ENCODE data around the gene DSC3. TPM values are rescaled to one million over a fixed set of nuclear protein-coding genes. Genes with fewer than 3 reads are reported as not detected.

DSC3 gene
- total RNA-seq, result 0.08 TPM
- long read RNA-seq, result 0 reads

GRCh38 chr18:31042406-31043181 lies at the start of gene DSC3:
Gene DSC3, minus strand, starts transcription at chr18:31042742. Its CDS starts 82 bp downstream, at chr18:31042660.
- DNase-seq (ENCODE audit: missing footprints), result peak; percentile 35
- peak; percentile 31 for ATAC-seq

DNA sequence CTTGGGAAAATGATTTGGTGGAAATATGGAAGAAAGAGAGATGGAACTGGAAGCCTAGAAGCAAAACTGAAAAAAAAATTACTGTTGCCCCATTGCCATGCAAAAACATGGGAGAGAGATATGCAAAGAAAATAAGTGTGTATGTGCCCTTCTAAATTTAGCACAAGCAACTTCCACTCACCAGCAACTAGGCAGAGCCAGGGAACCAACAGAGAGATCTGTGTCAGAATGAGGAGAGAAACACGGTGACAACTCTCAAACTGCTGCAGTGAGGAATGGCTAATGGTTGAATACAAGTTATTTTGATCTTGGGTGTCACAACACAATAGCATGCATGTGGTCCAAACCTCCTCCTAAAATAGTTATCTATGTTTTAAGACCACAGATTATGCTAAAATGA lies 48.8 kb upstream of the DSC3 start:
- intact Hi-C loops (cut with DNase I), result no loop called here
- DNase-seq (ENCODE audit: missing footprints) (no peak), ATAC-seq (peak; percentile 74)

More at GRCh38 chr18:31042406-31043181, at the start of gene DSC3:
- intact Hi-C loops (cut with DNase I), result no loop called here

GRCh38 chr18:31088532-31088931 lies 46.0 kb upstream of the DSC3 start:
- intact Hi-C loops (cut with DNase I), result no loop called here
- no peak for ATAC-seq

GRCh38 chr18:31079973-31080372 lies 37.4 kb upstream of the DSC3 start:
- intact Hi-C loops (cut with DNase I), result loop anchor here (10.0 kb wide), 1 partner anchor 65 kb away; no protein-coding TSS in a partner anchor
- no peak for DNase-seq (ENCODE audit: missing footprints)
- ATAC-seq, result no peak

More at GRCh38 chr18:31088532-31088931, 46.0 kb upstream of the DSC3 start:
- no peak for DNase-seq (ENCODE audit: missing footprints)

DNA sequence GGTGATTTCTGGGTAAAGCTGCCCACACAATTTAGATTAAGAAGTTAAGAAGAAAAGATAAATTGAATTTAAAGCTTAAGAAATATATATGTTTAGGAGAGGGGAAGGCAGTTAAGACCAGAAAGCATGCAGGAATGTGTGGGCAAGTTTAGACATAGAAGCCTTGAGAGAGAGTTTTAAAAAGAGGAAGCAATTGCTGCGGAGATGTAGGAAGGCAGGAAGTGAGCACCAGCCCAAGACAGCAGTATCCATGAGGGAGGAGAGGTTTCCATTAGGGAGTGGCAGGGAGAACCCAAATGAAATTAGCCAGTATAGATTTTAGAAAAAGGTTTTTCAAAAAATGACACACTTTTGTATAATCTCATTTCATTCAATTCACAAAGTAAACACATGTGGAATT lies 35.3 kb upstream of the DSC3 start:
- intact Hi-C loops (cut with DNase I), result loop anchor here (10.0 kb wide), 1 partner anchor 67 kb away; no protein-coding TSS in a partner anchor
- no peak for ATAC-seq

GRCh38 chr18:31072175-31072574 lies 29.6 kb upstream of the DSC3 start:
- DNase-seq (ENCODE audit: missing footprints), result no peak
- intact Hi-C loops (cut with DNase I), result loop anchor here (10.0 kb wide), 1 partner anchor 73 kb away; no protein-coding TSS in a partner anchor
- no peak for ATAC-seq

More for the DNA sequence above, 35.3 kb upstream of the DSC3 start:
- DNase-seq (ENCODE audit: missing footprints), result no peak

DNA sequence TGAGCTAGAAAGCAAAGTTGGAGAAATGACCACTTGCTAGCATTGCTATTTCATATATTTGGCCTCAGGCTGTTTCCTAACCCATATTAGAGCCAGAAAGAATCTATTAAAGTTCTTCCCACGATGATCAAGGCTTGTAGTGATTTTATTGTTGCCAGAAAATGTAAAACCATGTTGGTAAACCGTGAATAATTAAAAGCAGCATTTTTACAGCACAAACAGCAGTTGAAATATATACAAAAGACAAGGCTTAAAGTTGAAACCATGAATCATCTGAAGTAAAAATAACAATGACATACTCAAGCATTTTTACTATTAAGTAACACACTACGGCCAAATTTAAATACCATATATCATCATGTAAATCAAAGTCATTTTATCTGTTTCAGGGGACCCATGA lies 27.7 kb upstream of the DSC3 start:
- DNase-seq (ENCODE audit: missing footprints), result no peak
- no peak for ATAC-seq
- intact Hi-C loops (cut with DNase I), result loop anchor here (10.0 kb wide), 1 partner anchor 75 kb away; no protein-coding TSS in a partner anchor

DNA sequence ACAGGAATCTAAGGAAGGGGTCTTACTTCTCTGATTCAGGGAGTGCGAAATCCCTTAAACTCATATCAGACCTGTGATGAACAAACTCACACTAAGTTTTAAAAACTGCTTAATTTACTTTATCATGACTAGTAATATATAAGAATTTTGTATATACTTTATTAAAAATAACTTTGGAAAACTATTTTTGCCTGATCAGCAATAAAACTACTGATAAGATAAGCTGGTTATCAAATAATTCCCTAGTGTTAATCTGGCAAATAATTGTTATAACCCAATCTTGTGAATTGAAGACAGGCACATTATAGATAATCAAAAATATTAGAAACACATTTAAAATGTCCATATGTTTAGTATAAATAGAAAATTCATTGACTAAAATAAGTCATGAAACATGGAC lies 23.7 kb upstream of the DSC3 start:
- DNase-seq (ENCODE audit: missing footprints) (no peak), ATAC-seq (no peak)
- intact Hi-C loops (cut with DNase I), result no loop called here

DNA sequence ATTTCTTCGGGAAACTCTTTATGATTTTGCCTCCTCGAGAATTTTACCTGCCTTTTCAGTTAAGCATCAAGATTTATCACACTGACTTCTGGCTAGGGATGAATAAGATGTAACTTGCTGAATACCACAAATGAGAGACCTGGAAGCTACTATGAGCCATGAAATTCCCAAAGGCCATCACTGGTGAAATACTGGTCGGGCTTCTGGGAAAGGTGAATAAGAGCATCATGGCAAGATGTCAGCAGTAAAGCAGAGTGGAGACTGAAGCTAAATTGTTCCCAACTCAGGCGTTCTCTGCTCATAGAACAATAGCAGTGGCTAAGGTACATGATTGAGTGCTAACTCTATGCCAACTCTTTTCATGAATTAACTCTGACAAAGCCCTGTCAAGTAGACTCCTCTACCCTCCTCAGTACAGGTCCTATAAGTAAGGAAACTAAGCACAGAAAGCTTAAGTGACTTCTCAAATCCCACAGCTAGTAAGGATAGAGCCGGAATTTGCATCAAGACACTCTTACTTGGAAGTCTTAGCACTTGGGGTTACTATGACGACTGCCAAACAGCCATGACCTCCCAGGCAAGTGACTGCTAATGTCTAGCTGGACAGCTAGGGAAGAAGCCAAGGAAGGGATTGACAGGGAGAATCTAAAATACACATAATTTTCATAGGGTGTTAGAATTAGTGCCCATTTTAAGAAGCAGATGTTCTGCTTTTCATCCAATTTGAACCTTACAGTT lies 22.7 kb upstream of the DSC3 start:
- ATAC-seq (no peak), DNase-seq (ENCODE audit: missing footprints) (no peak)
- intact Hi-C loops (cut with DNase I), result no loop called here

DNA sequence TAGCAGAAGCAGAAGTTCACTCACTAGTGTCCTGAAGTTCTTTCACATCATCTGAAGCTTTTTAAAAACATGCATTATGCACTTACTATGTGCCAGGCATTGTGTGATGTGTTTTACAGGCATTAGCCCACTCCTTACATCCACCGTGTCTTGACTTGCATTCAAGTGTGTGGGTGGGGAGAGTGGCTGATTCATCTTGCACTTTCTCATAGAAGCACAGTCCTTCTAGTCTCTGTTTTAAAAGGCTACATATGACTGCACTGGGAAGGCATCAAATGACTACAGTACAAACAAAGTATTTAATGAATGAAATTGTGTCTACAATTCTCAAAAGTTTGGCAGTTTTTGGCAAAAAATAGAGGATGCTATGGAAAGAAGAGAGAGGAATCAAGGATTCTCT lies 21.6 kb upstream of the DSC3 start:
- intact Hi-C loops (cut with DNase I), result no loop called here
- no peak for DNase-seq (ENCODE audit: missing footprints)
- no peak for ATAC-seq

DNA sequence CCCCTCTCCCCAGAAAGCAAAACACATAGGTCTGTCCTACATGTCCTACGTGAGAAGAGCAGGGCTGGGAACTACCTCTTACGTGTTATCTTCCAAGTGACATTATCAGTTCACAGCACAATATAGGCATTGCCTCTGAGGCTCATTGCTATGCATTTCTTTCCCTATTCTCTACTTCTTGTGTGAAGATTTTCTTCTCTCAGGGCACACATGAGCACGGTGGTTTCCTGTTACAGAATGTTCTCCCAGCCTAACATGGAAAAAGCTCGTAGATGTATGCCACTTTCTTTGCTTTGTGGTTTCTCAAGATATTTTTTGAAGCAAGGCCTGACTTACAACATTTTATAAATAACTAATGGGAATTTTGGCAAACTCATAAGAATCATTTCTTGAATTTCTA lies 19.4 kb upstream of the DSC3 start:
- intact Hi-C loops (cut with DNase I), result no loop called here
- no peak for ATAC-seq
- no peak for DNase-seq (ENCODE audit: missing footprints)

GRCh38 chr18:31058897-31059296 lies 16.4 kb upstream of the DSC3 start:
- ATAC-seq, result no peak
- intact Hi-C loops (cut with DNase I), result no loop called here
- no peak for DNase-seq (ENCODE audit: missing footprints)

DNA sequence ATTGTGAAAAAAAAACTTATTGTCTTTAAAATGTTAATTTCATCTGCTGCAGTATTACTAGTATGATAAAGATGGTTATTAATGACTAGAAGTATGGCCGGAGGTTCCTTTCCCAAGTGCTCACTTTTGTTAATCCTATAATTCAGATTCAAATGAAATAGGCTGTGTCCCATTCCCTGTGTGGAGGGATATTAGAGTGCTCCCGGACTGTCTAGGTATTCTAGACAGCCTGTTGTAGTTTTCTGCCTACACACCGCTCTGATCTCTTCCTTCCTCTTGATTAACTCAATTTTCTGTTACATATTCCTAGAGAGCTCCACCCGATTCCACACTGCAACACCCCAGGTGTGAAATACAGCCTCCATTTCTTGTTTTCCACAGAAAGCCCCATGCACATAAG lies 15.4 kb upstream of the DSC3 start:
- ATAC-seq (no peak), DNase-seq (ENCODE audit: missing footprints) (no peak)
- intact Hi-C loops (cut with DNase I), result no loop called here

DNA sequence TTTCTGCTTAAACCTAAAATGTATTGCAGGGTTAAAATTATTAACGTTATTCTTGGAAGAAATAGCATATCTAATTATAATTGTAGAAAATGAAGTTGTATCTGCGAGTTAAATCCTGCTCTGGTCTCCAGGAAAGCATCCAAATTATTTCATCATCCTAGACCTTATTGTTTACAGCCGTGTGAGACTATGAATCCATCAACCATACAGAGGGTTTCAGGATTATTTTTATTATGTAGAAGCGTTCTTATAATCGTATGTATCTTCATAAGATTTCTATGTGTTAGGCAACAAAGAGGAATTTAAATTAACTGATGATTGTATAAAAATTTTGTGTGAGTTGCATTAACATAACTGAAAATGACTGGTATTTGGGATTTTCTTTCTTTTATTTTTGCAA lies 14.5 kb upstream of the DSC3 start:
- no peak for ATAC-seq
- intact Hi-C loops (cut with DNase I), result no loop called here
- no peak for DNase-seq (ENCODE audit: missing footprints)

GRCh38 chr18:31056296-31056695 lies 13.8 kb upstream of the DSC3 start:
- DNase-seq (ENCODE audit: missing footprints) (no peak), ATAC-seq (no peak)
- intact Hi-C loops (cut with DNase I), result no loop called here

- DNase-seq (ENCODE audit: missing footprints), result no peak
These were observed 8.1 kb upstream of the DSC3 start for GRCh38 chr18:31050635-31051034.

DNA sequence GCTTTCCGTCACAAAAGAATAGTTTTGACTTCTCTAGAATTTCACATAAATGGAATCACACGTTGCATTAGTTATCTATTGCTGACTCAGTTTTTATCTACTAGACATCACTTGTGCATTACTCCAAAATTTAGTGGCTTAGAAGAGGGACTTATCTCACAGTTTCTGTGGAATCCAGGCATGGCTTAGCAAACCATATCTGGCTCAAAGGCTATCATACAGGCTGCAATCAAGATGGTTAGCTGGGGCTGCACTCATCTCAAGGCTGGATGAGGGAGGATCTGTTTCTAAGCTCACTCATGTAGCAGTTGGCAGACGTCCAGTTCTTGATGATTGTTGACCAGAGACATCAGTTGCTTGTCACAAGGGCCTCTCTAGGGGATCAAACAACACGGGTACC lies 6.6 kb upstream of the DSC3 start:
- intact Hi-C loops (cut with DNase I), result no loop called here
- ATAC-seq (no peak), DNase-seq (ENCODE audit: missing footprints) (no peak)

More at GRCh38 chr18:31050635-31051034, 8.1 kb upstream of the DSC3 start:
- ATAC-seq, result no peak
- intact Hi-C loops (cut with DNase I), result no loop called here

DNA sequence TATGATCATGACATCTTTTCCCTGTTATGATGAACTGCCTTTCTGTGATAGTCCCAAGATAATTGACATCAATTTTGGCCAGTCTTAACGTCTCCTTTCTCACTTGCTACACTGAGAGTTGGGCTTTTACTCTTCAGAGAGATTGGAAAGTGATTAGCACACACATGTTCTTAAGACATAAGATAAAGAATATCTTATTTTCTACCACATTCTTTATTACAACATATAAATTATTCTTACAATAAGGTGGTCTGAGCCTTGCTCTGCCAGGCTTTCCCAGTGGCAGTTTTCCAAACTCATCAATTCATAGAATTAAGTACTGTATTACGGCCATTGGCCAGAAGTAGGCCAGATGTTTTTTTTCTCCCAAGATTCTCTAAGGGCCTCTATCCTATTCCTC lies 5.7 kb upstream of the DSC3 start:
- intact Hi-C loops (cut with DNase I), result no loop called here
- ATAC-seq (no peak), DNase-seq (ENCODE audit: missing footprints) (no peak)

DNA sequence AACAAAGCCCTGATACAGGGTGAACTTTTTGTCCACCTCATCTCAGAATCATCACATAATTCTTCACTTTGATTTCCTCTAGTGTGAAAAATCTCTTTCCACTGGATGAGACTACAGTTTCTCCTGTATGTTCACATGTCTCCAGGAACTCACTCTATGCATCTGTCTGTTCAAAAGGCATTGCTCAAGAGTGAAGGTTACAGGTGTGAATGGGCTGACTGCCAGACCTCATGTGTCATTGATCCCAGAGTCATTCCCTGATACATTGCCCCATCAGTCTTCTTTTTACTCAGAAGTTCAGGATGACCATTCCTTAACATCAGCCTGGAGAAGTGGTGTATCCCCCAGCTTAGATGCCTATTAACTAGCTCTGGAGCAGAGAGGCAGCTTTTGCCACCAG lies 4.4 kb upstream of the DSC3 start:
- no peak for DNase-seq (ENCODE audit: missing footprints)
- ATAC-seq, result no peak
- intact Hi-C loops (cut with DNase I), result no loop called here

- ATAC-seq, result no peak
- intact Hi-C loops (cut with DNase I), result no loop called here
- no peak for DNase-seq (ENCODE audit: missing footprints)
These were observed 3.1 kb upstream of the DSC3 start for GRCh38 chr18:31045599-31045998.

Measured in Right ventricle myocardium inferior (tissue), 1 donor.